GM12891 (cell line): Measurements from ENCODE around the gene LIMK1.
A peak's percentile ranks its signal among the peaks of the same experiment; 100 is the strongest.

Experiments used
- DNase-seq: peaks from one replicate; pipeline ENCODE4 v3.0.0; 2011; ENCODE audit warnings: low spot score; ENCODE audit not compliant: insufficient read length
- FAIRE-seq: peaks from 2 replicates; lab custom pipeline; 2011; peaks lifted over from hg19 to GRCh38; lab: Jason Lieb, UNC
- PAX5 ChIP-seq: IDR thresholded peaks from 2 replicates; pipeline ENCODE4 v1.6.1; 2011; ENCODE audit warnings: low read length, moderate library complexity, mild to moderate bottlenecking; ENCODE audit not compliant: insufficient read depth, severe bottlenecking
- POLR2A ChIP-seq: IDR thresholded peaks from 2 replicates; pipeline ENCODE4 v1.6.1; 2011; ENCODE audit warnings: low read depth, low read length, control low read depth
- POLR2AphosphoS5 ChIP-seq: IDR thresholded peaks from 2 replicates; pipeline ENCODE4 v1.6.1; 2011; ENCODE audit warnings: low read depth, low read length, control low read depth
- POU2F2 ChIP-seq: IDR thresholded peaks from 2 replicates; pipeline ENCODE4 v1.6.1; 2011; ENCODE audit warnings: low read depth, mild to moderate bottlenecking, control low read depth, low read length, moderate library complexity
- SPI1 ChIP-seq: IDR thresholded peaks from 2 replicates; pipeline ENCODE4 v1.6.1; 2011; ENCODE audit warnings: low read depth, low read length, control low read depth
- TAF1 ChIP-seq: IDR thresholded peaks from 2 replicates; pipeline ENCODE4 v1.6.1; 2011; ENCODE audit warnings: low read depth, low read length, control low read depth

The LIMK1 gene

GRCh38 chr7:74082770-74083116, 861 bp upstream of the LIMK1 start:
- no peak for TF ChIP-seq POU2F2
- no peak for TF ChIP-seq SPI1
- TF ChIP-seq POLR2A, result no peak
- no peak for TF ChIP-seq TAF1
- no peak for TF ChIP-seq POLR2AphosphoS5
- TF ChIP-seq PAX5, result no peak
- no peak for DNase-seq
- no peak for FAIRE-seq

- DNase-seq (no peak), FAIRE-seq (peak; percentile 48)
- TF ChIP-seq POLR2AphosphoS5 (no peak), PAX5 (no peak), SPI1 (no peak), POU2F2 (no peak), POLR2A (no peak), TAF1 (no peak)
Measured at GRCh38 chr7:74083928-74084721, 521 bp downstream of the LIMK1 start.

GRCh38 chr7:74084722-74085578, 1.3 kb downstream of the LIMK1 start:
- DNase-seq (no peak), FAIRE-seq (no peak)
- no peak for TF ChIP-seq PAX5
- no peak for TF ChIP-seq POU2F2
- no peak for TF ChIP-seq SPI1
- TF ChIP-seq POLR2A, result no peak
- no peak for TF ChIP-seq TAF1
- no peak for TF ChIP-seq POLR2AphosphoS5

- no peak for FAIRE-seq
- no peak for DNase-seq
- TF ChIP-seq POLR2AphosphoS5 (no peak), TAF1 (no peak), POU2F2 (no peak), POLR2A (no peak), SPI1 (no peak), PAX5 (no peak)
Measured at GRCh38 chr7:74087791-74088453, 4.3 kb downstream of the LIMK1 start.

GRCh38 chr7:74092321-74092963, 8.8 kb downstream of the LIMK1 start:
- TF ChIP-seq PAX5 (no peak), POLR2A (no peak), TAF1 (no peak), SPI1 (no peak), POU2F2 (no peak), POLR2AphosphoS5 (no peak; the same call in 1 of the 2 replicates)
- DNase-seq (no peak), FAIRE-seq (no peak)

- DNase-seq (peak; percentile 70), FAIRE-seq (peak; percentile 91)
- TF ChIP-seq POLR2A, result peak; percentile 45
- TF ChIP-seq SPI1, result peak; percentile 76
- no peak for TF ChIP-seq POU2F2
- peak; percentile 61; the same call in 1 of the 2 replicates for TF ChIP-seq POLR2AphosphoS5
- TF ChIP-seq TAF1, result peak; percentile 62
- no peak for TF ChIP-seq PAX5
Measured at GRCh38 chr7:74092964-74093471, 9.4 kb downstream of the LIMK1 start.

- peak; percentile 31 for FAIRE-seq
- no peak for DNase-seq
- TF ChIP-seq POLR2AphosphoS5 (no peak), POU2F2 (no peak), SPI1 (no peak), PAX5 (no peak), TAF1 (no peak), POLR2A (no peak)
Measured at GRCh38 chr7:74093671-74094223, 10.1 kb downstream of the LIMK1 start.
